Stimulated activated CD4-positive, alpha-beta T cell treated with anti-CD3 and anti-CD28 coated beads, TNF-alpha, amount 100 ng/mL, for 1 hour (primary cell): ENCODE results near the gene STPG4.

Experiments used
- DNase-seq, 3 donors: peaks; one replicate each; pipeline ENCODE4 v3.0.0-alpha.2; 2020; ENCODE audit warnings: low read depth in 3 of 3, low spot score in 1 of 3

Gene STPG4

DNA sequence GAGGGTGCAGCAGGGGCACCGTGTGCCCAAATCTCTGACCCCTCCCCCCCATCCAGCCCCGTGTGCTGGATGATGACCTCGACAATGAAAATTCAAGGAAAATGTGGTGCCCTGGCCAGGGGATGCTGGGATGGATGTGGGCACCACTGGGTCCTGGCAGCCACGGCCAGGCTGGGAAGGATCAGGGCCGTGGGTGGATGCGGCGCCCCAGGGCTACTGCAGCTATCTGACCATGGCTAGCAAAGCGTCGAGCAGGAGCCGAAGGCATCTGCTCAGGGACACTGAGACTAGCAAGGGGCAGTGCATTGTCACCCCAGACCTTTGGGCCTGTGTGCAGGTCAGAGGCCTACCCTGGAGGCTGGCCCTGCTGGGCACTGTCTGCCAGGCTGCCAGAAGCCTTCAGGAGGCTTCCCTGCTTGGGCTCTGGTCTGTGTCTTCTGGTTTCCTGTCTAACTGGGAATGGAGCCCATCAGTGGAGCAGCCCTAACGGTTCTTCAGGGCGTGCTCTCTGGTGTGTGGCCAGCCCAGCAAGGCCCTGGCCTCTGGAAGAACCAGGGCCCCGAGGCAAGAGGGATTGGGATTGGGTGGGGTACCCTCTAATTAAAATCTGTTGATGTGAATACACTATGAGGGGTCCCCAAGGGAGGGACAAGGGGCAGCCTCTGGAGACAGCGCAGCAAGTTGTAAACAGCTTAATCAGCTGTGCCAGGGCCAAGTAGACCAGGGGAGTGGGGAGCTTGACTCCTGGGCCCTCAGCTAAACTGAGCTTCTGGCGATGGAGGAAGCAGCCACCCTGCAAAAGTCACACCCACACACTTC, 98.0 kb downstream of the STPG4 start:
- DNase-seq = no peak

DNA sequence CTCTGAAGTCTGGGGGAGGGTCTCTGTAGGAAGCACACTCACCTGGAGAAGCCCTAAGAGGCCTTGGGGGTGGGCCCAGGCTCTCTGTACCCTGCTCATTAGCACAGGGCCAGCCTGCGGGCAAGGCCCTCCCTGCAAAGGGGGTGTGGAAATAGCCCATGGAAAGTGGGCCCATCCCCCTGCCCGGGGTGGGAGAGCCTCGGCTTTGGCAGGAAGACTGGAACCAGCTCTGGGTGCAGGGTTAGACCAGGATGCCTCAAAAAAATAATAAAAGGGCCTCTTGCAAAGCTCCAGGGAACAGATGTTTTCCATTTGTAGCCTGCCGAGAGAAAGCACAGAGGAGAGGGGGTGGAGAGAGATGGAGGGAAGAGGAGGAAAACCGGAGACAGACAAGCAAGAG, 98.7 kb downstream of the STPG4 start:
- no peak for DNase-seq

- DNase-seq = no peak
Measured at GRCh38 chr2:47054868-47055267, 100.2 kb downstream of the STPG4 start.

GRCh38 chr2:47054036-47054555, 101.0 kb downstream of the STPG4 start:
- DNase-seq = no peak

DNA sequence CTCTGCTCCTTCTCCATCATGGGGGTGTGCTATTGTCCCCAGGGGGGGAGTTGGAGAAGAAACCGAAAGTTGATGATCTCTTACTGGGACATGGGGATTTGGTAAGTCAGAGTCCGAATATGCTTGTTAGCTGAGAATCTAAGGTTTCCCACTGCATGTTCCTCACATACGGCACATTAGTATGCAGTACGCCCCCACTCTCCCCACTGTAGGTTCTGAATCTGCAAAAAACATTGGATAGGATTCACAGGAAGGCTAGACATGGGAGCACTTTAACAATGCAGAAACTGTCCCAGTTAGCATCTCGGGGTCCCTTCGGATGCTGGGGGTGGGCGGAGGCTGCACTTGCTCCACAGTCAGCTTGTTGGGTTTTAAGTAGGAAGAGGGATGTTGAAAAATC, 102.3 kb downstream of the STPG4 start:
- DNase-seq = no peak

DNA sequence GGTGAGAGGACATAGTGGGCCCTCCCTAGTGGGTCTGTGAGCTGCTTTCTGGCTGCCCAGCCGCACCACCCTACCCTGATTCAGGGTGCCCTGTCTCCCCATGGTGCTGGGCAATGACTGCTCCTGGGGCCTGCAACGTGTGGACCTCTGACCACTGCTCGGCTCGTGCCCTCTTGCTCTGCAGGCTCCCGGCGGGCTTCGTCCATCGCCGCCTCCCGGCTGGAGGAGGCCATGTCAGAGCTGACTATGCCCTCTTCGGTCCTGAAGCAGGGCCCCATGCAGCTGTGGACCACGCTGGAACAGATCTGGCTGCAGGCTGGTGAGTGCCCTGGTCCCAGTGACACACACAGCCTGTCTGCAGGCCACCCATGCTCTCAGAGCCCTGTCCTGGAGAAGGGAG, 103.5 kb downstream of the STPG4 start:
- DNase-seq = no peak

DNA sequence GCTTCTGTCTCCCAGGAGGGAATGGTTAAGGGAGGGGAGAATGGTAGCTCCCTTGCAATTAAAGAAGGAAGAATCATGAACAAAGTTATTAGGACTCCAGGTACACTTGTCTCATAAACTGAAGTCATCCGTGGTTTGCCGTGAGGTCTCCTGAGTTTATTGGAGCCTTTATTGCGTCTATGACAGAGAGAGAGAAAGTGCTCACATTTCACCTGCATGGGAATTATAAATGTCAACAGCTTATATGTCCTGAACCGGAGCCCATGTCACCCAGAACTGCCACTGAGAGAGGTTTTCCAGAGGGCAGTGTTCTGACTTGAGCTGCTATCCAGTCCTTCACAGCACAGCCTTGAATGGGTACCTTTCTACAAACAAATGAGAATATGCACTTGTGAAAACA, 104.3 kb downstream of the STPG4 start:
- DNase-seq = no peak

- DNase-seq = no peak
Measured at GRCh38 chr2:47050021-47050760, 104.9 kb downstream of the STPG4 start.

- DNase-seq = no peak
Measured at GRCh38 chr2:47049502-47049901, 105.6 kb downstream of the STPG4 start.

DNA sequence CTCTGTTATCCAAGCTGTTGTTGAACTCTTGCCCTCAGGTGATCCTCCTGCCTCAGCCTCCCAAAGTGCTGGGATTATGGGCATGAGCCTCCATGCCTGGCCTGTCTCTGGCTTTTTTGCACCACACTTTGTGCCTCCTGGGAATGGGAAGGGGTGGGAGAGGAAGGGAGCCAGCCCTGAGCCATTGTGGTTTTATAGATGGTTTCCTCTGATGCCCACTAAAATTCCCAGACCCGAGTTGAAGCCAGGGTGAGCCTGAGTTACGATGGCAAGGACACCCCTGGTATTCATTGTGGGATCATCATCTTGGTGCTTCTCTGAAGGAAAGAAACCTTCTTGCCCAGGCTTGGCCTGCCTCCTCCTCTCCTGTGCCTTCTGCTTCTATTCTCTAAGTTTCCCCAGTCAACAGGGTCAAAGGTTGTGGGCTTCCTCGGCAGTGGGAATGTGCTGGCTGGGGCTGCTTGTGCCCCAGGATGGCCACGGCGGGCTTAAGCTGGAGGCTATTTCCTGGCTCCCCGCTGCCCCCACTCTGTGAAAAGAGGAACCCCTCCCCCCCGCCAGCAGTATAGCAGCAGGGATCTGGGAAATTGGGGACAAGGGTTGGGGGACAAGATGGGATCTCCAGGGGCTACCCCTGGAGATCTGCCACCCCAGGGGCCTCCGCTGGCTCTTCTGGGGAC, 106.2 kb downstream of the STPG4 start:
- no peak for DNase-seq

DNA sequence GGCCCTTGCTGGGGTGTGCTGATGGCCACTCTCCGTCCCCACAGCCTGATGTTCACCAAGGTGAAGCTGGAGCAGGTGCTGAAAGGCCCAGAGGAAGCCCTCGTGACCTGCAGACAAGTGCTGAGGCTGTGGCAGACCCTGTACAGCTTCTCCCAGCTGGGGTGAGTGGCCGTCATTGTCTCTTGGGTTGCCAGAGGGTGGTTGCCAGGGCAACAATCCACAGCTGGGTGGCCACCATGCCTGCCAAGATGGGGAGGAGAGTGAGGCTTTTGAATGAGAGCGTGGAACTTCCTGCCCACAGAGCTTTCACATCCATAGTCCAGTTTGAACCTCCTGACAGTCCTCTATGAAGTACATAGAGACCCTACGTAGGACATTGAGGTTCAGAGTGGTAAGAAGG, 108.8 kb downstream of the STPG4 start:
- no peak for DNase-seq

- no peak for DNase-seq
Measured at GRCh38 chr2:47043891-47044239, 111.2 kb downstream of the STPG4 start.

- DNase-seq = no peak
Measured at GRCh38 chr2:47043142-47043890, 111.8 kb downstream of the STPG4 start.

DNA sequence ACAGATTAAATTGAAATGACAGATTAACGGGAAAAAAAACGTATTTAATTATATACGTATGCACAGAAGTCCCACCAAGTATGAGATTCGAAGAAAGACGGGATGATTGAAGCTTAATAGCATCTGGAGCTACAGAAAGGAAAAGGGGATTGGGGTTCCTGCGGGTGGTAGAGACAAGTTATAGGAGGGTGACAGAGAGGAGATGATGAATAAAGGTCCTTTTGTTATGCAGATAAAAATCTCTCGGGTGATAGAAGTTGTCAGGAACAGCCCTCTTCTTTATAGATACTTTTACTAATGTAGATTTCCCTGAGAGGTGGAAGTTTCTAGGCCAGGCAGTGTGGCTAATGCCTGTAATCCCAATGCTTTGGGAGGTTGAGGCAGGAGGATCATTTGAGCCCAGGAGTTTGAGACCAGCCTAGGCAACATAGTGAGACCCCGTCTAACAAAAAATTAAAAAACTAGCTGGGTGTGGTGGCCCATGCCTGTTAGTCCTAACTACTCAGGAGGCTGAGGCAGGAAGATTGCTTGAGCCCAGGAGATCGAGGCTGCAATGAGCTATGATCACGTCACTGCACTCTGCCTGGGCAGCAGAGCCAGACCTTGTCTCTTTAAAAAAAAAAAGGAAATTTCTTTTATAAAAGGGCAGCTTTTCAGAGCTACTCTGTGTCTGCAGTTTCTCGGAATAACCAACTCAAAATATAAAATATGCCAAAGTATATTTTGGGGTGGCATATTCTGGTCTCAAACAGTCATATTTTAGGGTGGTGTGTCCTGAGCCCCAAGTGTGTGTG, 113.0 kb downstream of the STPG4 start:
- no peak for DNase-seq

GRCh38 chr2:47041063-47041462, 114.0 kb downstream of the STPG4 start:
- no peak for DNase-seq

- DNase-seq = no peak
Measured at GRCh38 chr2:47040651-47041050, 114.5 kb downstream of the STPG4 start.

DNA sequence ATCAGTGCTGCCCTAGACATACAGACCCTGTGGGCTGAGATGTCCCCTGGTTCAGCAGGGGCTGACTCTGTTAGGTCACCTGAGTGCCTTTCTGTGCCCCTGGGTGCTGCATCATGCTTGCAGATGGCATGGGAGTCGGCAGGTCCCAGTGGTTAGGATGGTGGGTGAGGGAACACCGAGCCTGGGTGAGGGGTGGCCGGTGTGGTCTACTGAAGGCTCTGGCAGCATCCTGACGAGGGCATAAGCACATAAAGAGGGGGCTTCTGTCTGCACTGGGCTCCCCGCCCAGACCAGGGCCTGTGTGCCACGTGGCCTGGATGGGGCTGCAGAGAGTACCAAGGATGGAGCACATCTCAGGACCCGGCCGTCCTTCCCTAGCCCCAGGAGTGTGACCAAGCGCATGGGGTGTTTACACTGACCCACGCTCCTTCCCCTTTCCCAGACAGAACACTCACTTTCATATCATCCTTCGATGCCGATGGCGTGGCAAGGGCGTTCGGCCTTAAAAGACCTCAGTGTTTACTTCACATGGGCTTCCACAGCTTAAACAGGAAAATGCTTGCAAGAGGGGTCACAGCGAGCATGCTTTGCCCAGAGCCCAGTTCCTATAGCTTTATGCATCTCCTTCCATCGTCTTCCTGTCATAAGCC, 115.1 kb downstream of the STPG4 start:
- DNase-seq = no peak

GRCh38 chr2:47039489-47039870, 115.6 kb downstream of the STPG4 start:
- no peak for DNase-seq

DNA sequence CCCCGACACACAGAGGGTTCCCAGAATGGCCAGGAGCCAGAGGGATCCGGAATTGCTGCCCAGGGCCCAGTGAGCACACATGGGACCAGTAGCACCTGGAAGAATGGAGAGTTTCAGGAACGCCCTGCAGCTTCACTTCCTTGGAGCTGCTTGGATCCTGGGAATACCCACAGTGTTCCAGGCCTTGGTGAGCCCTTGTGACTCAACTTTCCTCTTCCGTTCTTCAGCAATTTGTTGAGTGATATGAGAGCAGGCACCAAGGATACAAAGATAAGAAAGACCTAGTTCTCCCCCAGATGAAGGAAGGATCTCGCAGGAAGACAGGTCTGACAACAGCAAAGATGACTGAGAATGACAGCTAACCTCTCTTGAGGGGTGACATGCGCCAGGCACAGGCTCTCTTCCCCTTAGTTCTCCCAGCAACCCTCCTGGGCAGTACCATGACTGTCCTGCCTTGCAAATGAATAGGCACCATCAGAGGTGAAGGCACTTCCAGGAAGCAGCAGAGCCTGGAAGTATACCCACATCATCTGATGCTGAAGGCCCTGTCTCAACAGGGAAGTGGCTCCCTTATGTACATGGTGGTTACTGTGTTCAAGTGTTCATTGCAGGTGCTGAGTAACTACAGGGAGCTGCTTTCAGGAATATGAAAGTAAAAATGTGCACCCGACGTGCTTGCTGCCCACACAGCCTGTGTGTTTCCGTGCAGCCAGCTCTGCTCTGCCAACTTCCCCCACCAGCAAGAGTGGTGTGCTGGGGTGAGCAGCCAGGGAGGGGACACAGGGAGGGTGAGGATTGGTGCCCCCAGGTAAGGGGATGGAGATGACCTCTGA, 116.2 kb downstream of the STPG4 start:
- DNase-seq = no peak
